H1 (cell line): ENCODE results near the gene CFLAR. TPM values are rescaled to one million over a fixed set of nuclear protein-coding genes. Genes with fewer than 3 reads are reported as not detected.

ENCODE experiments used
- CTCF ChIA-PET: fragments of 300-600 bp; sonication (Branson Sonifier 250); formaldehyde crosslinking; loops from one replicate; lab custom pipeline; 2021; ENCODE audit not compliant: partially characterized antibody; lab: Charles Lee
- POLR2A ChIA-PET: fragments of 300-600 bp; sonication (Branson Sonifier 250); formaldehyde crosslinking; loops from one replicate; lab custom pipeline; 2021; ENCODE audit warnings: inconsistent platforms; ENCODE audit not compliant: partially characterized antibody; lab: Charles Lee
- DNase-seq, 2 experiments: peaks; one replicate each; pipeline versions ENCODE4 v3.0.0 to v3.0.0-alpha.2; 2010 to 2022; ENCODE audit warnings: low spot score in 2 of 2, low read depth in 1 of 2, mixed read lengths in 1 of 2
- FAIRE-seq: peaks from 2 replicates; lab custom pipeline; 2011; peaks lifted over from hg19 to GRCh38; lab: Jason Lieb, UNC
- H2AFZ ChIP-seq: 2 replicates; pipeline ENCODE4 v1.8.1; 2012; ENCODE audit warnings: low read length, inconsistent platforms
- H2AK5ac ChIP-seq: 2 replicates; pipeline ENCODE4 v1.6.1; 2013; ENCODE audit warnings: low read depth, low read length
- H2BK120ac ChIP-seq: replicated peaks from 2 replicates; pipeline ENCODE3; 2013; ENCODE audit warnings: low read depth, low read length, inconsistent platforms
- H2BK12ac ChIP-seq: 2 replicates; pipeline ENCODE4 v1.6.1; 2013; ENCODE audit warnings: low read depth, low read length
- H2BK15ac ChIP-seq: 2 replicates; pipeline ENCODE4 v1.6.1; 2013; ENCODE audit warnings: low read length
- H2BK20ac ChIP-seq: 2 replicates; pipeline ENCODE4 v1.6.1; 2013; ENCODE audit warnings: low read length
- H2BK5ac ChIP-seq: 2 replicates; pipeline ENCODE4 v1.6.1; 2013; ENCODE audit warnings: low read depth, low read length
- H3K14ac ChIP-seq: 2 replicates; pipeline ENCODE4 v1.6.1; 2013; ENCODE audit warnings: inconsistent platforms; ENCODE audit not compliant: insufficient read length
- H3K18ac ChIP-seq: 2 replicates; pipeline ENCODE4 v1.6.1; 2013; ENCODE audit warnings: low read length; ENCODE audit errors: extremely low read depth
- H3K23ac ChIP-seq: 2 replicates; pipeline ENCODE4 v1.6.1; 2013; ENCODE audit warnings: inconsistent platforms; ENCODE audit not compliant: insufficient read length
- H3K23me2 ChIP-seq: 2 replicates; pipeline ENCODE4 v1.6.1; 2013; ENCODE audit warnings: low read depth, low read length
- H3K27ac ChIP-seq: 2 replicates; pipeline ENCODE4 v1.6.1; 2011; ENCODE audit warnings: low read depth, low read length, inconsistent platforms
- H3K27me3 ChIP-seq, 4 experiments: replicated peaks in 1 of 4; 1 replicate in 1 of 4; 2 replicates in 3 of 4; pipeline versions ENCODE4 v1.6.1 to v1.8.1; 2011 to 2013; ENCODE audit warnings: low read length in 3 of 4, mild to moderate bottlenecking in 3 of 4, inconsistent platforms in 2 of 4, mixed read lengths in 2 of 4, moderate library complexity in 1 of 4; ENCODE audit not compliant: control insufficient read depth in 3 of 4, insufficient read depth in 3 of 4; ENCODE audit errors: extremely low read depth in 1 of 4
- H3K36me3 ChIP-seq, 4 experiments: 2 replicates each; pipeline versions ENCODE4 v1.6.1 to v1.8.1; 2011 to 2013; ENCODE audit warnings: mild to moderate bottlenecking in 4 of 4, low read length in 3 of 4, moderate library complexity in 2 of 4, control low read depth in 1 of 4, inconsistent platforms in 1 of 4; ENCODE audit not compliant: insufficient read depth in 4 of 4, control insufficient read depth in 2 of 4
- H3K4ac ChIP-seq: replicated peaks from 2 replicates; pipeline ENCODE3; 2013; ENCODE audit warnings: low read length, low read depth, mixed read lengths, inconsistent platforms; ENCODE audit not compliant: insufficient read length
- H3K4me1 ChIP-seq, 4 experiments: replicated peaks in 1 of 4; 1 replicate in 1 of 4; 2 replicates in 3 of 4; pipeline versions ENCODE4 v1.6.1 to v1.8.1; 2011 to 2013; ENCODE audit warnings: low read length in 3 of 4, inconsistent platforms in 2 of 4, mixed read lengths in 1 of 4; ENCODE audit not compliant: insufficient read depth in 4 of 4, control insufficient read depth in 3 of 4
- H3K4me2 ChIP-seq, 2 experiments: 2 replicates each; pipeline versions ENCODE4 v1.6.1 to v1.8.1; 2011 to 2013; ENCODE audit warnings: low read depth in 2 of 2, low read length in 2 of 2, control low read depth in 1 of 2, inconsistent platforms in 1 of 2, mild to moderate bottlenecking in 1 of 2; ENCODE audit not compliant: insufficient read depth in 1 of 2
- H3K4me3 ChIP-seq, 4 experiments: fragments of 200-600, 300-600 bp in 1 of 4; sonication (generic), shearing (Covaris generic), sonication (Bioruptor Twin) in 1 of 4; 2 replicates each; pipeline versions ENCODE4 v1.5.1 to v1.8.1; 2011 to 2016; ENCODE audit warnings: low read length in 4 of 4, low read depth in 3 of 4, control low read depth in 2 of 4, inconsistent platforms in 2 of 4, mild to moderate bottlenecking in 2 of 4, mixed read lengths in 1 of 4, moderate library complexity in 1 of 4; ENCODE audit not compliant: insufficient read depth in 2 of 4; ENCODE audit errors: extremely low read depth in 1 of 4
- H3K56ac ChIP-seq: replicated peaks from 2 replicates; pipeline ENCODE3; 2013; ENCODE audit warnings: low read depth, mild to moderate bottlenecking, mixed read lengths, low read length, inconsistent platforms; ENCODE audit not compliant: insufficient read length
- H3K79me1 ChIP-seq: 2 replicates; pipeline ENCODE4 v1.6.1; 2013; ENCODE audit warnings: low read depth, low read length, control low read depth
- H3K79me2 ChIP-seq, 2 experiments: 2 replicates each; pipeline versions ENCODE4 v1.6.1 to v1.8.1; 2012 to 2013; ENCODE audit warnings: low read length in 2 of 2, mild to moderate bottlenecking in 2 of 2, inconsistent platforms in 1 of 2; ENCODE audit not compliant: insufficient read depth in 2 of 2, control insufficient read depth in 1 of 2
- H3K9ac ChIP-seq, 4 experiments: replicated peaks in 1 of 4; 1 replicate in 1 of 4; 2 replicates in 3 of 4; pipeline versions ENCODE4 v1.6.1 to v1.8.1; 2011 to 2013; ENCODE audit warnings: low read depth in 3 of 4, low read length in 3 of 4, control low read depth in 2 of 4, mild to moderate bottlenecking in 2 of 4, moderate library complexity in 2 of 4, inconsistent platforms in 1 of 4; ENCODE audit errors: extremely low read depth in 1 of 4
- H3K9me3 ChIP-seq, 2 experiments: 2 replicates each; pipeline versions ENCODE4 v1.6.1 to v1.8.1; 2012 to 2013; ENCODE audit warnings: mild to moderate bottlenecking in 2 of 2, moderate library complexity in 2 of 2, control low read depth in 1 of 2, inconsistent platforms in 1 of 2, low read depth in 1 of 2, low read length in 1 of 2, mixed read lengths in 1 of 2; ENCODE audit not compliant: insufficient read depth in 2 of 2
- H4K20me1 ChIP-seq, 2 experiments: replicated peaks in 1 of 2; 2 replicates each; pipeline versions ENCODE3 to v1.8.1; 2011 to 2013; ENCODE audit warnings: inconsistent platforms in 2 of 2, low read length in 2 of 2, mild to moderate bottlenecking in 1 of 2; ENCODE audit not compliant: insufficient read depth in 2 of 2, control insufficient read depth in 1 of 2
- H4K5ac ChIP-seq: 2 replicates; pipeline ENCODE4 v1.6.1; 2013; ENCODE audit warnings: low read length, low read depth, mixed read lengths, inconsistent platforms; ENCODE audit not compliant: insufficient read length
- H4K8ac ChIP-seq: 2 replicates; pipeline ENCODE4 v1.8.0; 2013; ENCODE audit warnings: mild to moderate bottlenecking, moderate library complexity, low read length, inconsistent platforms; ENCODE audit not compliant: insufficient read depth; ENCODE audit errors: extremely low read depth
- H4K91ac ChIP-seq: replicated peaks from 2 replicates; pipeline ENCODE3; 2013; ENCODE audit warnings: low read length, mixed read lengths, inconsistent platforms; ENCODE audit not compliant: insufficient read length
- BACH1 ChIP-seq: IDR thresholded peaks from 2 replicates; pipeline ENCODE4 v1.6.1; 2012; ENCODE audit warnings: low read length, improper control_type of control experiment
- BRCA1 ChIP-seq: IDR thresholded peaks from 2 replicates; pipeline ENCODE4 v1.6.1; 2012; ENCODE audit warnings: low read depth, low read length, improper control_type of control experiment
- CBX5 ChIP-seq: fragments of 300-800, 300-1000 bp; sonication (generic); IDR thresholded peaks from 2 replicates; pipeline ENCODE4 v1.7.1; 2016; ENCODE audit warnings: antibody characterized with exemption, low read length, low read depth
- HDAC2 ChIP-seq, 2 experiments: fragments of 300-600 bp in 1 of 2; sonication (generic) in 1 of 2; IDR thresholded peaks; 2 replicates each; pipeline ENCODE4 v1.6.1; 2011 to 2012; ENCODE audit warnings: low read depth in 2 of 2, low read length in 2 of 2, mild to moderate bottlenecking in 2 of 2, moderate library complexity in 2 of 2, borderline replicate concordance in 1 of 2, inconsistent platforms in 1 of 2
- KDM1A ChIP-seq: fragments of 200-600, 300-600 bp; sonication (generic); IDR thresholded peaks from 2 replicates; pipeline ENCODE4 v1.7.1; 2016; ENCODE audit warnings: mild to moderate bottlenecking, low read length, borderline replicate concordance
- WGBS, 2 experiments: shearing (Covaris generic) in 1 of 2; methylation state at CpG; one replicate each; pipeline versions ENCODE4 v1.1.6 to v1.1.7; 2013 to 2015; ENCODE audit warnings: low lambda C conversion rate in 2 of 2, mixed read lengths in 2 of 2, inconsistent platforms in 1 of 2, low coverage in 1 of 2, missing lambda C conversion rate in 1 of 2; ENCODE audit not compliant: insufficient replicate concordance in 2 of 2, insufficient coverage in 1 of 2, insufficient read length in 1 of 2; ENCODE audit errors: extremely low coverage in 1 of 2, missing lambda C conversion rate in 1 of 2; 5-methylcytosine and 5-hydroxymethylcytosine counted together
- polyA plus RNA-seq, 7 experiments: library from polyadenylated mRNA; depleted of rRNA in 3 of 7; stranded (reverse) in 5 of 7; unstranded in 2 of 7; fragments of >200 nt in 5 of 7; fragments of 200-250 nt in 2 of 7; gene quantifications; 1 replicate in 5 of 7; 2 replicates in 1 of 7; 4 replicates in 1 of 7; pipeline versions ENCODE4 v1.2.1 to v1.2.3, GENCODE V29; 2011 to 2013; ENCODE audit warnings: missing spikeins in 2 of 7, mixed read lengths in 2 of 7
- total RNA-seq: library from RNA; stranded (reverse); fragmentation: NEBNext Ultra II Directional; extraction: Animal tissue kit (Norgen Biotek cat#: 25700); gene quantifications from 2 replicates; pipeline ENCODE4 v1.2.1, GENCODE V29; 2021
- TF ChIP-seq, protein P1 (sequence below): IDR thresholded peaks from 2 replicates; pipeline ENCODE4 v1.6.1; 2011; ENCODE audit warnings: low read depth, mild to moderate bottlenecking, low read length; ENCODE audit not compliant: insufficient read depth

Gene CFLAR
- total and polyA plus RNA-seq, 2 of the 8 experiments (the other 6 are each of a cell fraction or from before 2014, with no cell fraction given), result 1.1 to 3.9 TPM

DNA sequence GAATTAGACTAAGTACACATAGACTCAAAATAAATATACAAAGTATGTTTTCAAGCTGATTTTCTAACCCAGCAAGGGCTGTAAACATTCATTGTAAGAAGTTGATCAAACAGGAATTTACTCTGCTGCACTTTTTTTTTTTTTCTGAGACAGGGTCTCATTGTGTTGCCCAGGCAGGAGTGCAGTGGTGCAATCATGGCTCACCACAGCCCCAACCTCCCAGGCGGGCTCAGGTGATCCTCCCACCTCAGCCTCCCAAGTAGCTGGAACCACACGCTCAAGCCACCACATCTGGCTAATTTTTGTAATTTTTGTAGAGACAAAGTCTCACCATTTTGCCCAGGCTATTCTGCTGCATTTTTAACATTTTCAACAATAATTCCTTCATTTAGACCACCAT is 8.3 kb upstream of the CFLAR start:
- H2BK20ac ChIP-seq, result no peak overlapping the region
- no peak overlapping the region for H2BK12ac ChIP-seq
- H3K18ac ChIP-seq, result no peak overlapping the region
- H3K79me1 ChIP-seq, result no peaks in the 10 kb centered on the region
- ChIA-PET CTCF (interaction anchor here (0.8 to 3.6 kb wide), 3 partner anchors 10 to 50 kb away, joined by 3 to 10 read pairs (median 4); no protein-coding TSS in a partner anchor), POLR2A (interaction anchor here (0.6 to 0.7 kb wide), 2 partner anchors 10 to 14 kb away, joined by 3 read pairs; no protein-coding TSS in a partner anchor)
- no peak overlapping the region for H3K4me3 ChIP-seq
- H3K9me3 ChIP-seq, result no peaks in the 10 kb centered on the region
- no peaks in the 10 kb centered on the region for H4K20me1 ChIP-seq
- no peak overlapping the region for H4K5ac ChIP-seq
- H3K9ac ChIP-seq, result no peak overlapping the region
- no peak overlapping the region for H4K8ac ChIP-seq
- no peak overlapping the region for H2AFZ ChIP-seq
- H2BK15ac ChIP-seq, result no peak overlapping the region
- no peak overlapping the region for H3K4ac ChIP-seq
- no peak overlapping the region for H3K27ac ChIP-seq
- FAIRE-seq, result no peak
- H3K4me1 ChIP-seq, result no peaks in the 10 kb centered on the region
- 85% methylated on average over 2 of the region's 2 CpGs; no CpG with 5 or more reads in 1 of the 2 experiments for WGBS, 2 experiments
- peaks cover 2% of the 10 kb centered on the region; the same call in 1 of the 2 replicates for H3K23me2 ChIP-seq
- H3K4me2 ChIP-seq, result no peak overlapping the region
- no peak overlapping the region for H3K56ac ChIP-seq
- no peak for DNase-seq
- H3K36me3 ChIP-seq, result no peaks in the 10 kb centered on the region
- H3K23ac ChIP-seq, result no peak overlapping the region
- no peak overlapping the region for H2BK5ac ChIP-seq
- TF ChIP-seq CBX5 (no peak), KDM1A (no peak), BACH1 (no peak), BRCA1 (no peak), HDAC2 (IDR thresholded peaks at IDR 0.05; ENCODE audit: borderline replicate concordance in 1 of 2, low read depth in 2 of 2, low read length in 2 of 2) (no peak)
- TF ChIP-seq, protein P1, sequence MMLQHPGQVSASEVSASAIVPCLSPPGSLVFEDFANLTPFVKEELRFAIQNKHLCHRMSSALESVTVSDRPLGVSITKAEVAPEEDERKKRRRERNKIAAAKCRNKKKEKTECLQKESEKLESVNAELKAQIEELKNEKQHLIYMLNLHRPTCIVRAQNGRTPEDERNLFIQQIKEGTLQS, result no peak
- no peak overlapping the region for H2AK5ac ChIP-seq
- no peaks in the 10 kb centered on the region for H3K27me3 ChIP-seq
- H2BK120ac ChIP-seq, result no peak overlapping the region
- no peak overlapping the region for H3K14ac ChIP-seq
- no peak overlapping the region for H4K91ac ChIP-seq
- no peaks in the 10 kb centered on the region for H3K79me2 ChIP-seq
